SH-SY5Y (cell line): ENCODE results near the gene ABLIM2.

Experiments used
- GATA2 ChIP-seq: IDR thresholded peaks from 2 replicates; pipeline ENCODE4 v1.6.1; 2011; ENCODE audit warnings: mild to moderate bottlenecking, low read depth, low read length
- GATA3 ChIP-seq: IDR thresholded peaks from 2 replicates; pipeline ENCODE4 v1.6.1; 2011; ENCODE audit warnings: low read depth, mild to moderate bottlenecking, low read length, moderate library complexity

ABLIM2 gene

GRCh38 chr4:8019396-8020365 lies 138.9 kb downstream of the ABLIM2 start:
- TF ChIP-seq GATA3 (no peak), GATA2 (peak; percentile 64)

- no peak for TF ChIP-seq GATA2
- TF ChIP-seq GATA3 = no peak
These were observed 142.1 kb downstream of the ABLIM2 start for GRCh38 chr4:8016527-8016926.

- TF ChIP-seq GATA2 (no peak), GATA3 (no peak)
These were observed 143.1 kb downstream of the ABLIM2 start for GRCh38 chr4:8015512-8015911.

- no peak for TF ChIP-seq GATA2
- TF ChIP-seq GATA3 = no peak
These were observed 144.5 kb downstream of the ABLIM2 start for GRCh38 chr4:8013976-8014726.

- no peak for TF ChIP-seq GATA3
- TF ChIP-seq GATA2 = no peak
These were observed 146.1 kb downstream of the ABLIM2 start for GRCh38 chr4:8012517-8012916.

GRCh38 chr4:8010618-8011017 lies 148.0 kb downstream of the ABLIM2 start:
- TF ChIP-seq GATA3 = no peak

GRCh38 chr4:8009710-8010511 lies 148.7 kb downstream of the ABLIM2 start:
- no peak for TF ChIP-seq GATA3
- no peak for TF ChIP-seq GATA2

GRCh38 chr4:8009097-8009496 lies 149.5 kb downstream of the ABLIM2 start:
- TF ChIP-seq GATA3 = no peak
- TF ChIP-seq GATA2 = no peak

GRCh38 chr4:8008391-8008790 lies 150.2 kb downstream of the ABLIM2 start:
- TF ChIP-seq GATA3 (no peak), GATA2 (no peak)

- TF ChIP-seq GATA3 (no peak), GATA2 (no peak)
These were observed 151.0 kb downstream of the ABLIM2 start for GRCh38 chr4:8007581-8007980.

GRCh38 chr4:8006471-8006870 lies 152.1 kb downstream of the ABLIM2 start:
- TF ChIP-seq GATA3 (no peak), GATA2 (no peak)

GRCh38 chr4:8005814-8006215 lies 152.8 kb downstream of the ABLIM2 start:
- TF ChIP-seq GATA2 (no peak), GATA3 (no peak)

GRCh38 chr4:8005033-8005808 lies 153.4 kb downstream of the ABLIM2 start:
- no peak for TF ChIP-seq GATA3
- TF ChIP-seq GATA2 = no peak

GRCh38 chr4:8004066-8004465 lies 154.5 kb downstream of the ABLIM2 start:
- TF ChIP-seq GATA3 = no peak
- no peak for TF ChIP-seq GATA2
